Heart left ventricle (tissue), 16 donors: ENCODE results near the gene GID4. TPM values are rescaled to one million over a fixed set of nuclear protein-coding genes. Genes with fewer than 3 reads are reported as not detected.

Experiments
- ATAC-seq, 4 donors: fragments of 200-7000 bp; cut with Tn5 transposase; one replicate each; pipeline ENCODE4 v1.9.1; 2020 to 2022; ENCODE audit warnings: moderate library complexity in 4 of 4, mild to moderate bottlenecking in 3 of 4, moderate number of reproducible peaks in 1 of 4
- DNase-seq, 5 donors: peaks; one replicate each; pipeline ENCODE4 v3.0.0-alpha.2; 2020
- H3K27ac ChIP-seq, 12 donors: fragments of 200-600 bp; sonication (generic) in 4 of 12; one replicate each; pipeline versions ENCODE4 v1.5.0 to v1.8.0; 2016 to 2022; ENCODE audit warnings: mild to moderate bottlenecking in 2 of 12
- H3K27me3 ChIP-seq, 9 donors: fragments of 200-600 bp; sonication (generic) in 2 of 9; one replicate each; pipeline versions ENCODE4 v1.5.1 to v1.8.0; 2016 to 2022; ENCODE audit warnings: mild to moderate bottlenecking in 3 of 9
- H3K36me3 ChIP-seq, 9 donors: fragments of 200-600 bp; sonication (generic) in 2 of 9; one replicate each; pipeline versions ENCODE4 v1.5.0 to v1.8.0; 2018 to 2022; ENCODE audit warnings: mild to moderate bottlenecking in 2 of 9
- H3K4me1 ChIP-seq, 12 donors: fragments of 200-600 bp; sonication (generic) in 4 of 12; one replicate each; pipeline versions ENCODE4 v1.5.0 to v1.8.0; 2016 to 2022; ENCODE audit warnings: mild to moderate bottlenecking in 3 of 12
- H3K4me3 ChIP-seq, 12 donors: fragments of 200-600 bp; sonication (generic) in 4 of 12; one replicate each; pipeline versions ENCODE4 v1.5.0 to v1.8.0; 2017 to 2022; ENCODE audit warnings: mild to moderate bottlenecking in 9 of 12, moderate library complexity in 4 of 12
- H3K9me3 ChIP-seq, 12 donors: fragments of 200-600 bp; sonication (generic) in 4 of 12; one replicate each; pipeline versions ENCODE4 v1.5.0 to v1.8.0; 2016 to 2022; ENCODE audit warnings: mild to moderate bottlenecking in 1 of 12
- POLR2A ChIP-seq, 2 donors: fragments of 450-650 bp; IDR thresholded peaks; one replicate each; pipeline ENCODE4 v1.6.1; 2017; ENCODE audit warnings: antibody characterized with exemption in 2 of 2, mild to moderate bottlenecking in 2 of 2, moderate library complexity in 2 of 2
- WGBS, 4 donors: extraction: QIAGEN DNeasy Blood & Tissue Kit in 2 of 4; methylation state at CpG; one replicate each; pipeline versions ENCODE4 v1.1.5 to v1.1.7; 2013 to 2018; 5-methylcytosine and 5-hydroxymethylcytosine counted together
- intact Hi-C, 10 donors: fragments of 100-400 bp; cut with DNase I; formaldehyde crosslinking; loops; one replicate each; pipeline versions ENCODE4 v1.11.1 to v1.14.2; 2022
- polyA plus RNA-seq, 2 donors: library from polyadenylated mRNA; stranded (reverse); fragments of 200-250 nt; gene quantifications; one replicate each; pipeline ENCODE4 v1.2.3, GENCODE V29; 2013
- total RNA-seq, 9 donors: library from RNA; depleted of rRNA in 2 of 9; stranded (reverse); fragments of >200 nt in 2 of 9; fragmentation: NEBNext Ultra II Directional in 3 of 9; extraction: Animal tissue kit (Norgen Biotek cat#: 25700) in 3 of 9; gene quantifications; one replicate each; pipeline versions ENCODE4 v1.1.0 to v1.2.4, GENCODE V29; 2016 to 2023
- TF ChIP-seq, protein P1 (sequence below), 12 donors: fragments of 200-600 bp; sonication (generic) in 4 of 12; IDR thresholded peaks; one replicate each; pipeline versions ENCODE4 v1.5.0 to v1.8.0; 2018 to 2022; ENCODE audit warnings: antibody characterized with exemption in 12 of 12, mild to moderate bottlenecking in 5 of 12
- donor health status: ischemic (EF 13 %, LVEDD 7.1; RV severe dilation, severe dysfunction).
- donor health status: healthy with polysubstance abuse.
- donor health status: DM: no; HTN: yes; CAD: no.
- donor health status: DM: no; HTN: no; CAD: no.
- donor health status: ischemic (EF 25% LVEDD 6.9; RV normal size, moderate dysfunction).
- donor health status: ischemic (EF 25% LVEDD 5.7; RV mildly dilated, moderate dysfunction).
- donor health status: healthy.
- donor health status: DM: yes; HTN: yes; CAD: no.
- donor health status: ischemic (EF 35%, LVEDD 5.7; RV mildly dilated, moderate dysfunction).
- donor health status: nonischemic (EF 11% LVEDD 7.7; RV severe dilation, severe dysfunction).
- donor health status: DM: yes; HTN: yes; CAD: no.
- donor health status: PGD.
- donor health status: ischemic (EF 29% LVEDD 5.4; RV normal size, mild dysfunction).
- donor health status: nonischemic (EF 23%, LVEDD 6.1; RV moderate dilation, normal function).

Gene GID4
- total and polyA plus RNA-seq, 11 donors = 8.0 to 27.7 (median 18.2) TPM

DNA sequence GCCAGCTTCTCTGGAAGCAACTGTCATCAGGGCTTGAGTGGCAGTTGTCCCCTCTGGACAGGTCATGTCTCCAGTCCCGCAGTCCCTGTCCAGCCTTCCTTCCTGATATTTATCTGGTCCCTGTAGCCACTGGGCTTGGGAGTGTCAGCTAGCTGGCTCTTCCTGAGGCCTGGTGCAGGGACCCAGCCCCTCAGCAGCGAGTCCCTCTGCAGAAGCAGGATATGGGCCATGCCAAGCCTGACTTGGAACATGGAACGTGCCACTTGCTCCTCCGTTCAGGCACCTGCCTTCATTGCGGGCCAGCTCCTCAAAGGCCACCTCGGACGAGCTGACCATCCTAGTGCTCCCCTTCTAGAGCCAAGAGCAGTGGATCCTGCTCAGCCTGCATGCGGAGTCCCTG is 40.3 kb upstream of the GID4 start:
- no peak for DNase-seq
- Histone ChIP-seq H3K4me1 (peaks cover 0 to 8% (median 0%) of the 10 kb centered on the region in 12 donors), H3K36me3 (no peaks in the 10 kb centered on the region), H3K27ac (no peak overlapping the region), H3K4me3 (no peak overlapping the region), H3K27me3 (no peaks in the 10 kb centered on the region), H3K9me3 (no peaks in the 10 kb centered on the region)
- intact Hi-C loops = no loop called here
- 91 to 96% (median 91%) methylated on average over 7 to 8 of the region's 8 CpGs for WGBS, 4 donors
- TF ChIP-seq POLR2A (IDR thresholded peaks at IDR 0.05) = no peak
- TF ChIP-seq, protein P1, sequence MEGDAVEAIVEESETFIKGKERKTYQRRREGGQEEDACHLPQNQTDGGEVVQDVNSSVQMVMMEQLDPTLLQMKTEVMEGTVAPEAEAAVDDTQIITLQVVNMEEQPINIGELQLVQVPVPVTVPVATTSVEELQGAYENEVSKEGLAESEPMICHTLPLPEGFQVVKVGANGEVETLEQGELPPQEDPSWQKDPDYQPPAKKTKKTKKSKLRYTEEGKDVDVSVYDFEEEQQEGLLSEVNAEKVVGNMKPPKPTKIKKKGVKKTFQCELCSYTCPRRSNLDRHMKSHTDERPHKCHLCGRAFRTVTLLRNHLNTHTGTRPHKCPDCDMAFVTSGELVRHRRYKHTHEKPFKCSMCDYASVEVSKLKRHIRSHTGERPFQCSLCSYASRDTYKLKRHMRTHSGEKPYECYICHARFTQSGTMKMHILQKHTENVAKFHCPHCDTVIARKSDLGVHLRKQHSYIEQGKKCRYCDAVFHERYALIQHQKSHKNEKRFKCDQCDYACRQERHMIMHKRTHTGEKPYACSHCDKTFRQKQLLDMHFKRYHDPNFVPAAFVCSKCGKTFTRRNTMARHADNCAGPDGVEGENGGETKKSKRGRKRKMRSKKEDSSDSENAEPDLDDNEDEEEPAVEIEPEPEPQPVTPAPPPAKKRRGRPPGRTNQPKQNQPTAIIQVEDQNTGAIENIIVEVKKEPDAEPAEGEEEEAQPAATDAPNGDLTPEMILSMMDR (IDR thresholded peaks at IDR 0.05) = no peak
- no peak for ATAC-seq

DNA sequence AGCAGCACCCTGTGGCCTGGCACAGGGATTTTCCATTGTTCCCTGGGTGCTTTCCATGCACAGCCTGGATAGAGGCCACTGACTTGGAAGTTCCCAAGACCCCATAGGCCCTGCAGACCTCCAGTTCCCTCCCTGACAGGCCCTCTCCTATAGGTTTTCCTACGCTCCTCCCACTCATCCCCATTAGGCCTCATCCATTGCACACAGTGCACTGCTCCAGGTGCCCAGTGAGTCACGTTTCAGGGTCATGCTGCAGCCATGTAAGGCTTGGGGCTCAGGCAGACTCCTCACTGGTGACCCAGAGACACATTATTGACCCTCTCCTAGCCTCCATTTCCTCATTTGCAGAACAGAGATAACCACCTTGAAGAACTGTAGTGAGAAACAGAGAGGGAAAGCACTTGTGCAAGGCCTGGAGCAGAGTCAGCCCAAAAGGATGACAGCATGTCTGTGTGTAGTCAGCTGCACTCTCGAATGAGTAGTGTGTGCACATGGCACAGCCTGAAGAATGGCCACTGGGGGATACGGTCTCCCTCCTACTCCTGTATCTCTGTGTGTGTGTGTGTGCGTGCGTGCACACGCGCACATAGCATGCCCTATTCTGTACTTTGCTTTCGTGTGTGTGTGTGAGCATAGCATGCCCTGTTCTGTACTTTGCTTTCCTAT is 39.7 kb upstream of the GID4 start:
- Histone ChIP-seq H3K27me3 (no peaks in the 10 kb centered on the region), H3K4me3 (no peak overlapping the region), H3K9me3 (no peaks in the 10 kb centered on the region), H3K36me3 (no peaks in the 10 kb centered on the region), H3K27ac (no peak overlapping the region), H3K4me1 (peaks cover 0 to 9% (median 0%) of the 10 kb centered on the region in 12 donors)
- WGBS, 4 donors = 84 to 89% (median 88%) methylated on average over 9 of the region's 9 CpGs
- intact Hi-C loops = no loop called here
- no peak for DNase-seq
- no peak for ATAC-seq
- TF ChIP-seq, protein P1 (IDR thresholded peaks at IDR 0.05) = no peak
- no peak for TF ChIP-seq POLR2A (IDR thresholded peaks at IDR 0.05)

- DNase-seq = no peak
- Histone ChIP-seq H3K27me3 (no peaks in the 10 kb centered on the region), H3K4me1 (peaks cover 0 to 14% (median 0%) of the 10 kb centered on the region in 12 donors), H3K9me3 (no peaks in the 10 kb centered on the region), H3K4me3 (no peak overlapping the region), H3K27ac (no peak overlapping the region), H3K36me3 (no peaks in the 10 kb centered on the region)
- intact Hi-C loops = no loop called here
- no peak for ATAC-seq
- TF ChIP-seq, protein P1 (IDR thresholded peaks at IDR 0.05) = no peak
- no peak for TF ChIP-seq POLR2A (IDR thresholded peaks at IDR 0.05)
- WGBS, 4 donors = 84 to 94% (median 86%) methylated on average over 8 of the region's 8 CpGs
Measured at GRCh38 chr17:18000030-18000408, 39.2 kb upstream of the GID4 start.

- no peak for ATAC-seq
- WGBS, 4 donors = 93 to 96% (median 95%) methylated on average over 2 of the region's 2 CpGs
- TF ChIP-seq POLR2A (IDR thresholded peaks at IDR 0.05) = no peak
- TF ChIP-seq, protein P1 (IDR thresholded peaks at IDR 0.05) = no peak
Measured at GRCh38 chr17:18002171-18002570, 37.0 kb upstream of the GID4 start.

More at GRCh38 chr17:18002171-18002570, 37.0 kb upstream of the GID4 start:
- Histone ChIP-seq H3K4me1 (peaks cover 0 to 18% (median 0%) of the 10 kb centered on the region in 12 donors), H3K4me3 (no peak overlapping the region), H3K9me3 (no peaks in the 10 kb centered on the region), H3K36me3 (peaks cover 0 to 5% (median 0%) of the 10 kb centered on the region in 9 donors), H3K27me3 (no peaks in the 10 kb centered on the region), H3K27ac (no peak overlapping the region)
- no peak for DNase-seq
- intact Hi-C loops = no loop called here
